AG04450 (cell line): Measurements from ENCODE around the gene ENO2. TPM values are rescaled to one million over a fixed set of nuclear protein-coding genes. Genes with fewer than 3 reads are reported as not detected.

ENCODE experiments used
- CTCF ChIA-PET: fragments of 300-600, 350-600 bp; formaldehyde crosslinking; extraction: SDS; loops from one replicate; lab custom pipeline; 2022; ENCODE audit warnings: antibody characterized with exemption, inconsistent platforms; lab: Charles Lee
- POLR2A ChIA-PET: fragments of 350-600 bp; formaldehyde crosslinking; extraction: SDS; loops from one replicate; lab custom pipeline; 2021; ENCODE audit warnings: antibody characterized with exemption, inconsistent platforms; lab: Yijun Ruan, JAX
- DNase-seq: peaks from one replicate; pipeline ENCODE4 v3.0.0-alpha.2; 2011; ENCODE audit warnings: low read depth, low spot score
- H3K27ac ChIP-seq: one replicate; pipeline ENCODE4 v1.5.1; 2012; ENCODE audit warnings: low read depth, low read length, control low read depth
- H3K27me3 ChIP-seq: one replicate; pipeline ENCODE4 v1.6.0; 2012; ENCODE audit warnings: low read length; ENCODE audit not compliant: control insufficient read depth, insufficient read depth
- H3K4me3 ChIP-seq: 2 replicates; pipeline ENCODE4 v1.5.1; 2011; ENCODE audit warnings: mild to moderate bottlenecking, low read depth, low read length, control low read depth
- H3K9me3 ChIP-seq: 2 replicates; pipeline ENCODE4 v1.5.1; 2012; ENCODE audit warnings: low read length; ENCODE audit not compliant: control insufficient read depth, insufficient read depth
- CTCF ChIP-seq: IDR thresholded peaks from 2 replicates; pipeline ENCODE4 v1.5.1; 2011; ENCODE audit warnings: low read depth, low read length, control low read depth, inconsistent platforms
- polyA plus RNA-seq: library from polyadenylated mRNA; depleted of rRNA; stranded (reverse); fragments of >200 nt; gene quantifications from 2 replicates; pipeline ENCODE4 v1.2.3, GENCODE V29; 2011

The ENO2 gene
- polyA plus RNA-seq, 1 experiment = 25.4 TPM

- H3K9me3 ChIP-seq = no peaks in the 10 kb centered on the region
- no peak overlapping the region for H3K27ac ChIP-seq
- CTCF ChIA-PET = no interaction called here
- no peak for DNase-seq
- POLR2A ChIA-PET = no interaction called here
- TF ChIP-seq CTCF = no peak
- no peaks in the 10 kb centered on the region for H3K27me3 ChIP-seq
- no peak overlapping the region for H3K4me3 ChIP-seq
Measured at GRCh38 chr12:6957151-6957701, 42.8 kb downstream of the ENO2 start.

- Histone ChIP-seq H3K9me3 (no peaks in the 10 kb centered on the region), H3K27me3 (no peaks in the 10 kb centered on the region), H3K27ac (no peak overlapping the region), H3K4me3 (no peak overlapping the region)
- TF ChIP-seq CTCF = no peak
- ChIA-PET POLR2A (no interaction called here), CTCF (interaction anchor here (0.9 kb wide), 1 partner anchor 67 kb away, joined by 3 read pairs; no protein-coding TSS in a partner anchor)
- DNase-seq = no peak
Measured at GRCh38 chr12:6957741-6958608, 43.6 kb downstream of the ENO2 start.

- TF ChIP-seq CTCF = no peak
- no peak overlapping the region for H3K27ac ChIP-seq
- DNase-seq = no peak
- ChIA-PET CTCF (interaction anchor here (0.9 kb wide), 1 partner anchor 67 kb away, joined by 3 read pairs; no protein-coding TSS in a partner anchor), POLR2A (no interaction called here)
- no peaks in the 10 kb centered on the region for H3K9me3 ChIP-seq
- H3K27me3 ChIP-seq = no peaks in the 10 kb centered on the region
- no peak overlapping the region for H3K4me3 ChIP-seq
Measured at GRCh38 chr12:6958609-6959057, 44.3 kb downstream of the ENO2 start.

GRCh38 chr12:6959058-6959804, 44.9 kb downstream of the ENO2 start:
- POLR2A ChIA-PET = no interaction called here
- CTCF ChIA-PET = interaction anchor here (0.9 kb wide), 1 partner anchor 68 kb away, joined by 3 read pairs; no protein-coding TSS in a partner anchor
- Histone ChIP-seq H3K9me3 (no peaks in the 10 kb centered on the region), H3K4me3 (no peak overlapping the region), H3K27ac (no peak overlapping the region), H3K27me3 (no peaks in the 10 kb centered on the region)
- DNase-seq = no peak
- no peak for TF ChIP-seq CTCF
